ENCODE data around the gene BANK1.

The BANK1 gene

DNA sequence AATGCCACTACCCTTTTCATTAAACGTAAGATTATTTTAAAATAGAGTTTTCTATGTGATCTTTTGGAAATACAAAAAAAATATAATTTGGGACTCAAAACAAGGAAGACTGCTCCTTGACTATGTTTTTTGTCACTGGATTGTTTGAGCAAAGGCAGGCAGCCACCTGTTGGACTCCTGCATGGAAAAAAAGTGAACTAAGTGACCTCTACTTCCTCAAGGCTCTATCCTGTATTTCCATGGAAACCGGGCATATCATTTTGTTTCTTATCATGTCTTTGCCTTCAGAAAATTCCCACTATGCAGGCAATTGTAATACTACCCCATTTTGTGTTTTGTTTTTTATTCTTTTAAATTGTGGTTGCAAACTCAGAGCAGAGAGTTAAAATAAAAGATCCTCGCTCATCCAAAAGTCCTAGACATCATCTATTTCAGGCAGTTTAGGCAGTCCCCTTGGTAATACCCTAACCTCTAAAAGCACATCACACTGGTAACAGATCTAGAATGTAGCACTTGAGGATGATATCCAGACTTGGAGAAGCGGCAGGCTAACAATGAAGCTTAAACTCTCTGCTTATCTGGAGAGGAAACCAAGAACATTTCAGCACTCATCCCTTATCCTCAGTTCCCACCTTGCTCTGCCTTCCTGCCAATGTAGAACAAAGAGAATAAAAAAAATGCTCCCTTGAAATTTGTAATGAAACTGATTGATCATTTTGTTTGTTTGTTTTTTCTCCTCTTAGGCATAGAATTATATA is 165.7 kb downstream of the BANK1 start:
- H3K4me3 ChIP-seq (ENCODE audit: low read depth, low read length, poor library complexity, severe bottlenecking) = no peak overlapping the region
- H3K27me3 ChIP-seq (ENCODE audit: insufficient read depth, low read length) = no peaks in the 10 kb centered on the region
- no peak overlapping the region for H2AFZ ChIP-seq (ENCODE audit: low read length)
- no peaks in the 10 kb centered on the region for H3K9me3 ChIP-seq (ENCODE audit: low read length)
- no peaks in the 10 kb centered on the region for H3F3A ChIP-seq (ENCODE audit: insufficient read depth, low read length)
- no peaks in the 10 kb centered on the region for H3K36me3 ChIP-seq (ENCODE audit: insufficient read depth, low read length)
- no peaks in the 10 kb centered on the region for H4K20me1 ChIP-seq (ENCODE audit: insufficient read depth, low read length)
- H3K27ac ChIP-seq (ENCODE audit: low read depth, low read length, poor library complexity, severe bottlenecking) = no peak overlapping the region
- H3K9me2 ChIP-seq (ENCODE audit: low read depth, low read length) = no peaks in the 10 kb centered on the region
- H3K4me2 ChIP-seq (ENCODE audit: low read length) = no peak overlapping the region
- no peaks in the 10 kb centered on the region for H3K79me2 ChIP-seq (ENCODE audit: insufficient read depth, low read length)
- H3K4me1 ChIP-seq (ENCODE audit: insufficient read depth, low read length, severe bottlenecking) = peaks cover 26% of the 10 kb centered on the region
- no peak for TF ChIP-seq EZH2 (IDR thresholded peaks at IDR 0.05; ENCODE audit: borderline replicate concordance, low read length)
- TF ChIP-seq, protein P1, sequence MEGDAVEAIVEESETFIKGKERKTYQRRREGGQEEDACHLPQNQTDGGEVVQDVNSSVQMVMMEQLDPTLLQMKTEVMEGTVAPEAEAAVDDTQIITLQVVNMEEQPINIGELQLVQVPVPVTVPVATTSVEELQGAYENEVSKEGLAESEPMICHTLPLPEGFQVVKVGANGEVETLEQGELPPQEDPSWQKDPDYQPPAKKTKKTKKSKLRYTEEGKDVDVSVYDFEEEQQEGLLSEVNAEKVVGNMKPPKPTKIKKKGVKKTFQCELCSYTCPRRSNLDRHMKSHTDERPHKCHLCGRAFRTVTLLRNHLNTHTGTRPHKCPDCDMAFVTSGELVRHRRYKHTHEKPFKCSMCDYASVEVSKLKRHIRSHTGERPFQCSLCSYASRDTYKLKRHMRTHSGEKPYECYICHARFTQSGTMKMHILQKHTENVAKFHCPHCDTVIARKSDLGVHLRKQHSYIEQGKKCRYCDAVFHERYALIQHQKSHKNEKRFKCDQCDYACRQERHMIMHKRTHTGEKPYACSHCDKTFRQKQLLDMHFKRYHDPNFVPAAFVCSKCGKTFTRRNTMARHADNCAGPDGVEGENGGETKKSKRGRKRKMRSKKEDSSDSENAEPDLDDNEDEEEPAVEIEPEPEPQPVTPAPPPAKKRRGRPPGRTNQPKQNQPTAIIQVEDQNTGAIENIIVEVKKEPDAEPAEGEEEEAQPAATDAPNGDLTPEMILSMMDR (IDR thresholded peaks at IDR 0.05; ENCODE audit: low read length) = no peak
- H3K9ac ChIP-seq (ENCODE audit: low read length) = no peak overlapping the region

DNA sequence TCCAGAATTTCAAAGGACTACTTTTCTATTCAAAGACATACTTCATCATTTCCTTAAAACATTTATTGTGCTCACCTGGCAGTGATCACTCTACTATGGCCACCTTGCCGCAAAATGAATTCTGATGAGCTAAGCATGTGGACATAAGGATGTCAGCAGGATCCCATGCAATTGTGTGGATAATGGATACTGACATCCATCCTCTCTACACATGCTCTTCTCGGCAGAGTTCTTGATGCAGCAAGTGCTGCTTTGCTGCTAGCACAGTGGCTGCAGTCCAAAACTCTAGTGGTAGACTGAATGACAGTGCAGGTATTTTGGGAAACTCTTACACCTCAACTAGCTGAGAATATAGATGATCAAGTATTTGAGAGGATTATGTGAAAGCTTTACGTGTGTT is 168.0 kb downstream of the BANK1 start:
- no peaks in the 10 kb centered on the region for H3F3A ChIP-seq (ENCODE audit: insufficient read depth, low read length)
- peaks cover 26% of the 10 kb centered on the region for H3K4me1 ChIP-seq (ENCODE audit: insufficient read depth, low read length, severe bottlenecking)
- H4K20me1 ChIP-seq (ENCODE audit: insufficient read depth, low read length) = no peaks in the 10 kb centered on the region
- no peak overlapping the region for H2AFZ ChIP-seq (ENCODE audit: low read length)
- H3K9me3 ChIP-seq (ENCODE audit: low read length) = no peaks in the 10 kb centered on the region
- H3K4me3 ChIP-seq (ENCODE audit: low read depth, low read length, poor library complexity, severe bottlenecking) = no peak overlapping the region
- H3K9me2 ChIP-seq (ENCODE audit: low read depth, low read length) = no peaks in the 10 kb centered on the region
- no peak overlapping the region for H3K4me2 ChIP-seq (ENCODE audit: low read length)
- no peak overlapping the region for H3K9ac ChIP-seq (ENCODE audit: low read length)
- no peaks in the 10 kb centered on the region for H3K36me3 ChIP-seq (ENCODE audit: insufficient read depth, low read length)
- H3K27me3 ChIP-seq (ENCODE audit: insufficient read depth, low read length) = no peaks in the 10 kb centered on the region
- no peaks in the 10 kb centered on the region for H3K79me2 ChIP-seq (ENCODE audit: insufficient read depth, low read length)
- no peak overlapping the region for H3K27ac ChIP-seq (ENCODE audit: low read depth, low read length, poor library complexity, severe bottlenecking)
- no peak for TF ChIP-seq EZH2 (IDR thresholded peaks at IDR 0.05; ENCODE audit: borderline replicate concordance, low read length)
- TF ChIP-seq, protein P1 (IDR thresholded peaks at IDR 0.05; ENCODE audit: low read length) = no peak

DNA sequence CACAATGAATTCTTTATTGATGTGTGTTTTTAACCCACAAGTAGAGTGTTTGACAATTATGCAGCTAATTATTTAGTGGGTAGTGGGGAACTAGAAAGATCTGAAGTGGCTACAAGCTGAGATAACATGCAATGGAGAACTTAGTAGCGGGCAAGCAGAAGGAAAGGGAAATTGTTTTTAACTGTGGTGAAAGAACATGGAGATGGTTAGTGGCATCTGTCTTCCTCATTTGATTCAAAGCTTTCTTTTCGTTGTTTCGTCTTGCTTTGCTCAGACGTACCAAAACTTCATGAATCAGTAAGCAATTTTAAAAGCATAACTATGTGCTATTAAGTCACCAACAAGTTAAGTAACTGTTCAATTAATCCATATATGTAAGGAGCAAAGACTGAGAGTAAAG is 169.9 kb downstream of the BANK1 start:
- Histone ChIP-seq H3K9me2 (ENCODE audit: low read depth, low read length) (no peaks in the 10 kb centered on the region), H3F3A (ENCODE audit: insufficient read depth, low read length) (no peaks in the 10 kb centered on the region), H2AFZ (ENCODE audit: low read length) (no peak overlapping the region), H3K27me3 (ENCODE audit: insufficient read depth, low read length) (no peaks in the 10 kb centered on the region), H3K4me1 (ENCODE audit: insufficient read depth, low read length, severe bottlenecking) (peaks cover 8% of the 10 kb centered on the region), H3K9ac (ENCODE audit: low read length) (no peak overlapping the region), H3K36me3 (ENCODE audit: insufficient read depth, low read length) (no peaks in the 10 kb centered on the region), H3K9me3 (ENCODE audit: low read length) (no peaks in the 10 kb centered on the region), H4K20me1 (ENCODE audit: insufficient read depth, low read length) (no peaks in the 10 kb centered on the region), H3K79me2 (ENCODE audit: insufficient read depth, low read length) (no peaks in the 10 kb centered on the region), H3K4me2 (ENCODE audit: low read length) (no peak overlapping the region), H3K27ac (ENCODE audit: low read depth, low read length, poor library complexity, severe bottlenecking) (no peak overlapping the region), H3K4me3 (ENCODE audit: low read depth, low read length, poor library complexity, severe bottlenecking) (no peak overlapping the region)
- TF ChIP-seq, protein P1 (IDR thresholded peaks at IDR 0.05; ENCODE audit: low read length) = no peak
- no peak for TF ChIP-seq EZH2 (IDR thresholded peaks at IDR 0.05; ENCODE audit: borderline replicate concordance, low read length)

Measured in OCI-LY1 (cell line).